HEK293T (cell line): ENCODE results near the gene METTL21A.

Experiments
- CTCF ChIA-PET: fragments of 350-600 bp; formaldehyde crosslinking; extraction: SDS; loops from one replicate; lab custom pipeline; 2021; ENCODE audit warnings: antibody characterized with exemption, inconsistent platforms; lab: Yijun Ruan, JAX
- POLR2A ChIA-PET: fragments of 350-600 bp; formaldehyde crosslinking; extraction: SDS; loops from one replicate; lab custom pipeline; 2020; ENCODE audit warnings: antibody characterized with exemption, inconsistent platforms; lab: Yijun Ruan, JAX
- DNase-seq: peaks from one replicate; pipeline ENCODE4 v3.0.0; 2012; ENCODE audit warnings: mixed read lengths; ENCODE audit errors: extremely low spot score
- ARNT ChIP-seq: fragments of 450-650 bp; IDR thresholded peaks from 2 replicates; pipeline ENCODE4 v1.6.1; 2017; ENCODE audit warnings: mild to moderate bottlenecking
- BHLHE40 ChIP-seq: fragments of 450-650 bp; IDR thresholded peaks from 2 replicates; pipeline ENCODE4 v1.6.1; 2016; ENCODE audit warnings: mild to moderate bottlenecking, moderate library complexity, borderline replicate concordance
- CTBP1 ChIP-seq: fragments of 450-650 bp; IDR thresholded peaks from 2 replicates; pipeline ENCODE4 v1.6.1; 2016; ENCODE audit warnings: borderline replicate concordance
- ELF4 ChIP-seq: fragments of 450-650 bp; IDR thresholded peaks from 2 replicates; pipeline ENCODE4 v1.6.1; 2017; ENCODE audit warnings: antibody characterized with exemption
- FOXA1 ChIP-seq: fragments of 450-650 bp; IDR thresholded peaks from 2 replicates; pipeline ENCODE4 v1.6.1; 2016; ENCODE audit warnings: mild to moderate bottlenecking
- FOXK2 ChIP-seq: fragments of 450-650 bp; IDR thresholded peaks from 2 replicates; pipeline ENCODE4 v1.6.1; 2016; ENCODE audit warnings: mild to moderate bottlenecking
- FOXM1 ChIP-seq: fragments of 450-650 bp; IDR thresholded peaks from 2 replicates; pipeline ENCODE4 v1.6.1; 2017; ENCODE audit warnings: mild to moderate bottlenecking, borderline replicate concordance
- HDGF ChIP-seq: fragments of 450-650 bp; IDR thresholded peaks from 2 replicates; pipeline ENCODE4 v1.6.1; 2017; ENCODE audit warnings: antibody characterized with exemption, borderline replicate concordance
- L3MBTL2 ChIP-seq: fragments of 450-650 bp; conservative IDR thresholded peaks from 2 replicates; pipeline ENCODE4 v1.6.1; 2016; ENCODE audit warnings: mild to moderate bottlenecking
- LEF1 ChIP-seq: fragments of 450-650 bp; IDR thresholded peaks from 2 replicates; pipeline ENCODE4 v1.6.1; 2017; ENCODE audit warnings: mild to moderate bottlenecking, borderline replicate concordance
- NFRKB ChIP-seq: fragments of 450-650 bp; IDR thresholded peaks from 2 replicates; pipeline ENCODE4 v1.6.1; 2016; ENCODE audit warnings: mild to moderate bottlenecking, moderate library complexity
- PKNOX1 ChIP-seq: fragments of 450-650 bp; IDR thresholded peaks from 2 replicates; pipeline ENCODE4 v1.6.1; 2016
- SP1 ChIP-seq: fragments of 450-650 bp; IDR thresholded peaks from 2 replicates; pipeline ENCODE4 v1.6.1; 2017
- SUZ12 ChIP-seq: fragments of 450-650 bp; IDR thresholded peaks from 2 replicates; pipeline ENCODE4 v1.6.1; 2016; ENCODE audit warnings: mild to moderate bottlenecking
- TARDBP ChIP-seq: fragments of 450-650 bp; IDR thresholded peaks from 2 replicates; pipeline ENCODE4 v1.6.1; 2016
- ZNF384 ChIP-seq: fragments of 450-650 bp; IDR thresholded peaks from 2 replicates; pipeline ENCODE4 v1.6.1; 2016

The METTL21A gene

GRCh38 chr2:207625014-207625907, at the start of gene METTL21A:
Gene METTL21A, minus strand, starts transcription at chr2:207625394. Its CDS starts 1,019 bp downstream, at chr2:207624375.
- TF ChIP-seq CTBP1 = peak; percentile 46; the same call in 1 of the 2 replicates
- TF ChIP-seq BHLHE40 = no peak
- TF ChIP-seq ARNT = no peak
- TF ChIP-seq TARDBP = no peak; the same call in 1 of the 2 replicates
- 0 out of 2 replicates have a peak, but pooled peaks have one; percentile 31 for TF ChIP-seq FOXM1
- TF ChIP-seq ELF4 = no peak
- TF ChIP-seq LEF1 = no peak
- TF ChIP-seq L3MBTL2 = peak; percentile 90
- TF ChIP-seq FOXK2 = no peak
- TF ChIP-seq SUZ12 = no peak
- TF ChIP-seq HDGF = no peak
- ChIA-PET POLR2A (interaction anchor here (0.6 to 3.4 kb wide), 22 partner anchors 9 to 415 kb away, joined by 3 to 32 read pairs (median 4); partner anchors contain the start of genes CCNYL1, CREB1 and PLEKHM3), CTCF (interaction anchor here (0.8 to 2.0 kb wide), 7 partner anchors 10 to 825 kb away, joined by 3 to 6 read pairs (median 4); no protein-coding TSS in a partner anchor)
- DNase-seq = peak; percentile 78

GRCh38 chr2:207674826-207675225, 49.6 kb upstream of the METTL21A start:
- ChIA-PET POLR2A (no interaction called here), CTCF (no interaction called here)

GRCh38 chr2:207674266-207674774, 49.1 kb upstream of the METTL21A start:
- ChIA-PET CTCF (no interaction called here), POLR2A (no interaction called here)
- TF ChIP-seq PKNOX1 (no peak), FOXA1 (no peak), BHLHE40 (no peak), CTBP1 (no peak)
- DNase-seq = no peak

More at GRCh38 chr2:207674826-207675225, 49.6 kb upstream of the METTL21A start:
- no peak for DNase-seq
- TF ChIP-seq TARDBP (no peak), ZNF384 (no peak), HDGF (no peak), ARNT (no peak), CTBP1 (no peak), FOXA1 (no peak), L3MBTL2 (no peak), SP1 (no peak), PKNOX1 (no peak), BHLHE40 (no peak)

- POLR2A ChIA-PET = no interaction called here
- CTCF ChIA-PET = no interaction called here
- DNase-seq = no peak
- TF ChIP-seq FOXM1 = no peak
- no peak for TF ChIP-seq FOXK2
- no peak for TF ChIP-seq BHLHE40
- TF ChIP-seq LEF1 = no peak
- no peak for TF ChIP-seq HDGF
- TF ChIP-seq NFRKB = no peak
- no peak for TF ChIP-seq CTBP1
- TF ChIP-seq FOXA1 = no peak
- no peak for TF ChIP-seq ARNT
- no peak for TF ChIP-seq PKNOX1
- TF ChIP-seq ELF4 = no peak
- no peak for TF ChIP-seq L3MBTL2
- no peak for TF ChIP-seq SP1
- no peak for TF ChIP-seq TARDBP
- no peak for TF ChIP-seq SUZ12
- TF ChIP-seq ZNF384 = no peak
These were observed 48.2 kb upstream of the METTL21A start for GRCh38 chr2:207673431-207673830.

- DNase-seq = no peak
- ChIA-PET POLR2A (no interaction called here), CTCF (no interaction called here)
- TF ChIP-seq FOXA1 = no peak
- no peak for TF ChIP-seq HDGF
- no peak for TF ChIP-seq PKNOX1
- no peak for TF ChIP-seq NFRKB
- no peak for TF ChIP-seq CTBP1
- no peak for TF ChIP-seq L3MBTL2
- no peak for TF ChIP-seq FOXK2
These were observed 45.7 kb upstream of the METTL21A start for GRCh38 chr2:207670887-207671286.
